ENCODE measurements around the gene GGA1.

DNA sequence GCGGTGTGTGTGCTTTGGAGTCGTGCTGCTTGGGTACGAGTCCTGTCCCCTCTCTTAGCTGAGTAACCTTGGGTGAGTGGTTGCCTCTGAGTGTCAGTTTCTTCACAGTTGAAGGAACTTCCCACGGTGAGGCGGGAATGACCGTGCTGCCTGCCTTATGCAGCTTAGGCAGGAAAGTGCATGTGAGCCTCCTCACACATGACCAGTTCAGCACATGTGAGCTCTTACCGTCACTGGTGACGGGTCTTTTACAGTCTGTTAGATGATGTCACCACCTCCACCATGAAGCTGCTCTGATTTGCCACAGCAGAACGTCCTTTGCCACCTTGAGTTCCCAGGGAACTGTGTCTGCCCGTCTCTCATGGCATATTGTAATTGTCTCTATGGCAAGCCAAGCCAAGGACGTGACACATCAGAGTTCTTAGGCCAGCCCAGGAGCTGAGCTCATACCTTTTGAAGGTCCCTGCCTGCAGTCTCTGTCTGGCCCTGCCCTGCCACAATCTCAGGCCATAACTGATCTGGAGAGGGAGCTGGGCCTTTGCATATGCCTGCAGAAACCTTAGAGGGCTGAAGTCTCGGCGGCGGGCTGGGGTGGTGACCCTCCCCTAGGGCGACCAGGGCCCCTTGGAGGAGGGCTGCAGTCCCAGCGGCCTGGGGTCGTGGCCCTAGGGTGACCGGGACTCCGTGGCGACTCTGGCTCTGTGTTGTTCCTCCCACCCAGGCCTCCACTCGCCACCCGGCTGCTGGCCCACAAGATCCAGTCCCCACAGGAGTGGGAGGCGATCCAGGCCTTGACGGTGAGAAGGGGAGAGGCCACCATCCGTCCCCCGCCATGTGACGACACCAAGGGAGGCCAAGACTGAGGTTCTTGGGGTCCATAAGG is 7.8 kb downstream of the GGA1 start:
- TF ChIP-seq, protein P1, sequence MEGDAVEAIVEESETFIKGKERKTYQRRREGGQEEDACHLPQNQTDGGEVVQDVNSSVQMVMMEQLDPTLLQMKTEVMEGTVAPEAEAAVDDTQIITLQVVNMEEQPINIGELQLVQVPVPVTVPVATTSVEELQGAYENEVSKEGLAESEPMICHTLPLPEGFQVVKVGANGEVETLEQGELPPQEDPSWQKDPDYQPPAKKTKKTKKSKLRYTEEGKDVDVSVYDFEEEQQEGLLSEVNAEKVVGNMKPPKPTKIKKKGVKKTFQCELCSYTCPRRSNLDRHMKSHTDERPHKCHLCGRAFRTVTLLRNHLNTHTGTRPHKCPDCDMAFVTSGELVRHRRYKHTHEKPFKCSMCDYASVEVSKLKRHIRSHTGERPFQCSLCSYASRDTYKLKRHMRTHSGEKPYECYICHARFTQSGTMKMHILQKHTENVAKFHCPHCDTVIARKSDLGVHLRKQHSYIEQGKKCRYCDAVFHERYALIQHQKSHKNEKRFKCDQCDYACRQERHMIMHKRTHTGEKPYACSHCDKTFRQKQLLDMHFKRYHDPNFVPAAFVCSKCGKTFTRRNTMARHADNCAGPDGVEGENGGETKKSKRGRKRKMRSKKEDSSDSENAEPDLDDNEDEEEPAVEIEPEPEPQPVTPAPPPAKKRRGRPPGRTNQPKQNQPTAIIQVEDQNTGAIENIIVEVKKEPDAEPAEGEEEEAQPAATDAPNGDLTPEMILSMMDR (IDR thresholded peaks at IDR 0.05; ENCODE audit: low read length) = no peak
- no peak for TF ChIP-seq EZH2 (optimal IDR thresholded peaks at IDR 0.05; ENCODE audit: low read depth, low read length)
